ENCODE data around the gene IL10RB.
"Not testable (repeated sequence)": the region's sequence is repeated elsewhere in the genome, so short reads cannot be mapped to it uniquely, and the experiment has no call there.

GRCh38 chr21:33321005-33321404 lies 54.8 kb downstream of the IL10RB start:
- TF ChIP-seq CTCF (conservative IDR thresholded peaks at IDR 0.05; ENCODE audit: low read depth, low read length); MXI1 (IDR thresholded peaks at IDR 0.05; ENCODE audit: borderline replicate concordance, low read depth, low read length); RAD21 (IDR thresholded peaks at IDR 0.05; ENCODE audit: low read length); POLR2A (IDR thresholded peaks at IDR 0.05; ENCODE audit: low read depth, low read length); FOS (IDR thresholded peaks at IDR 0.05; ENCODE audit: low read depth, low read length); ELK1 (IDR thresholded peaks at IDR 0.05; ENCODE audit: borderline replicate concordance, low read depth, low read length): not testable (repeated sequence)

All from IMR-90 (cell line).